Activated T-cell treated with anti-CD3 and anti-CD28 coated beads, Interleukin-2, amount 50 U/mL, for 1 hour (primary cell): Measurements from ENCODE around the gene CFAP251.

Source experiments
- DNase-seq: peaks from one replicate; pipeline ENCODE4 v3.0.0-alpha.2; 2020

Gene CFAP251

GRCh38 chr12:121947981-121948380 lies 29.6 kb downstream of the CFAP251 start:
- no peak for DNase-seq

GRCh38 chr12:121949648-121950397 lies 31.4 kb downstream of the CFAP251 start:
- no peak for DNase-seq

GRCh38 chr12:121953117-121953692 lies 34.8 kb downstream of the CFAP251 start:
- DNase-seq: no peak

GRCh38 chr12:121953695-121954094 lies 35.3 kb downstream of the CFAP251 start:
- DNase-seq: no peak

- no peak for DNase-seq
Observed at GRCh38 chr12:121955258-121956237, 37.2 kb downstream of the CFAP251 start.

GRCh38 chr12:121957861-121958515 lies 39.6 kb downstream of the CFAP251 start:
- no peak for DNase-seq

GRCh38 chr12:121958541-121959240 lies 40.3 kb downstream of the CFAP251 start:
- no peak for DNase-seq

GRCh38 chr12:121960541-121960940 lies 42.1 kb downstream of the CFAP251 start:
- no peak for DNase-seq

GRCh38 chr12:121961195-121961879 lies 42.9 kb downstream of the CFAP251 start:
- no peak for DNase-seq

GRCh38 chr12:121963341-121964018 lies 45.1 kb downstream of the CFAP251 start:
- no peak for DNase-seq

- DNase-seq: no peak
Observed at GRCh38 chr12:121964813-121965643, 46.6 kb downstream of the CFAP251 start.

GRCh38 chr12:121966959-121967358 lies 48.6 kb downstream of the CFAP251 start:
- DNase-seq: no peak

GRCh38 chr12:121968876-121969275 lies 50.5 kb downstream of the CFAP251 start:
- DNase-seq: no peak

- no peak for DNase-seq
Observed at GRCh38 chr12:121969726-121970125, 51.3 kb downstream of the CFAP251 start.

GRCh38 chr12:121970581-121971300 lies 52.3 kb downstream of the CFAP251 start:
- no peak for DNase-seq

- DNase-seq: no peak
Observed at GRCh38 chr12:121974026-121974985, 55.9 kb downstream of the CFAP251 start.

GRCh38 chr12:121975021-121975420 lies 56.6 kb downstream of the CFAP251 start:
- DNase-seq: no peak

- no peak for DNase-seq
Observed at GRCh38 chr12:121976950-121977349, 58.6 kb downstream of the CFAP251 start.
